Right cardiac atrium (tissue), 5 donors: ENCODE data around the gene KISS1R. TPM values are rescaled to one million over a fixed set of nuclear protein-coding genes. Genes with fewer than 3 reads are reported as not detected.

Experiments used
- ATAC-seq, 2 donors: fragments of 200-7000 bp; cut with Tn5 transposase; one replicate each; pipeline versions ENCODE4 v1.8.0 to v1.9.1; 2020; ENCODE audit warnings: moderate library complexity in 2 of 2, mild to moderate bottlenecking in 1 of 2
- DNase-seq, 3 donors: peaks; one replicate each; pipeline ENCODE4 v3.0.0-alpha.2; 2020
- H3K27ac ChIP-seq: one replicate; pipeline ENCODE4 v1.5.1; 2013; ENCODE audit warnings: mild to moderate bottlenecking, low read length, control low read depth, moderate library complexity
- H3K27me3 ChIP-seq: one replicate; pipeline ENCODE4 v1.6.1; 2013; ENCODE audit not compliant: control insufficient read depth, insufficient read depth
- H3K4me1 ChIP-seq: one replicate; pipeline ENCODE4 v1.6.1; 2013; ENCODE audit warnings: low read length; ENCODE audit not compliant: control insufficient read depth, insufficient read depth
- H3K4me3 ChIP-seq: one replicate; pipeline ENCODE4 v1.5.1; 2013; ENCODE audit warnings: low read length, control low read depth
- H3K9me3 ChIP-seq: one replicate; pipeline ENCODE4 v1.6.1; 2013; ENCODE audit warnings: low read length; ENCODE audit not compliant: control insufficient read depth
- WGBS: extraction: QIAGEN DNeasy Blood & Tissue Kit; methylation state at CpG from one replicate; pipeline ENCODE4 v1.1.7; 2013; 5-methylcytosine and 5-hydroxymethylcytosine counted together
- intact Hi-C, 4 donors: fragments of 100-400 bp; cut with DNase I; formaldehyde crosslinking; loops; one replicate each; pipeline versions ENCODE4 v1.11.0 to v1.14.0; 2022 to 2023
- polyA plus RNA-seq: library from polyadenylated mRNA; stranded (reverse); fragments of 200-250 nt; gene quantifications from one replicate; pipeline ENCODE4 v1.2.3, GENCODE V29; 2013
- total RNA-seq, 4 donors: library from RNA; stranded (reverse); fragmentation: NEBNext Ultra II Directional; extraction: Animal tissue kit (Norgen Biotek cat#: 25700); gene quantifications; one replicate each; pipeline ENCODE4 v1.2.1, GENCODE V29; 2021
- donor health status: healthy with polysubstance abuse.
- donor health status: DM: no; HTN: yes; CAD: no.
- donor health status: DM: no; HTN: no; CAD: no.
- donor health status: DM: no; HTN: yes; CAD: no; lungs with severe emphysema.
- donor health status: DM: yes; HTN: yes; CAD: no.

The KISS1R gene
- total and polyA plus RNA-seq, 5 donors, result not detected

DNA sequence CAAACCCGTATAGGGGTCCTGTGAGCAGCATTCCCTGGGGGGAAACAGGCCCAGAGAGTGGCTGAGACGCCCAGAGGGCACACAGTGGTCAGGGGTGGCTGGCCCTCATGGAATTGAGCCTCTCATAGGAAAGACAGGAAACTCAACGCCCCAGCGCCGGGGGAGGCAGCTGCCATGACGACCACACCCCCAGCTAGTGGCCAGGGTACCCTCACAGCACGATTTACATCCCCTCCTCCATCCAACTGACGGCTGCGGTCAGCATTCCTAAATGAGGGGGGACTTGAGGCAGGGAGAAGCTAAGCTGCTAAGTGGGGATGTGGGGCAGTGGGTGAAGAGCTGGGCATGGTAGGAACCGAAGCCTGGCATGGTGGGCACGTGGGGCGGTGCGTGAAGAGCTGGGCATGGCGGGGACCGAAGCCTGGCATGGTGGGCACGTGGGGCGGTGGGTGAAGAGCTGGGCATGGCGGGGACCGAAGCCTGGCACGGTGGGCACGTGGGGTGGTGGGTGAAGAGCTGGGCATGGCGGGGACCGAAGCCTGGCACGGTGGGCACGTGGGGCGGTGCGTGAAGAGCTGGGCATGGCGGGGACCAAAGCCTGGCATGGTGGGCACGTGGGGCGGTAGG is 34.1 kb upstream of the KISS1R start:
- intact Hi-C loops, result no loop called here
- DNase-seq (peak in 1 of 3 donors; percentile 39), ATAC-seq (no peak)
- Histone ChIP-seq H3K4me3 (no peak overlapping the region), H3K4me1 (no peaks in the 10 kb centered on the region), H3K9me3 (no peaks in the 10 kb centered on the region), H3K27ac (no peak overlapping the region), H3K27me3 (no peaks in the 10 kb centered on the region)
- WGBS, result 95% methylated on average over 26 of the region's 30 CpGs

DNA sequence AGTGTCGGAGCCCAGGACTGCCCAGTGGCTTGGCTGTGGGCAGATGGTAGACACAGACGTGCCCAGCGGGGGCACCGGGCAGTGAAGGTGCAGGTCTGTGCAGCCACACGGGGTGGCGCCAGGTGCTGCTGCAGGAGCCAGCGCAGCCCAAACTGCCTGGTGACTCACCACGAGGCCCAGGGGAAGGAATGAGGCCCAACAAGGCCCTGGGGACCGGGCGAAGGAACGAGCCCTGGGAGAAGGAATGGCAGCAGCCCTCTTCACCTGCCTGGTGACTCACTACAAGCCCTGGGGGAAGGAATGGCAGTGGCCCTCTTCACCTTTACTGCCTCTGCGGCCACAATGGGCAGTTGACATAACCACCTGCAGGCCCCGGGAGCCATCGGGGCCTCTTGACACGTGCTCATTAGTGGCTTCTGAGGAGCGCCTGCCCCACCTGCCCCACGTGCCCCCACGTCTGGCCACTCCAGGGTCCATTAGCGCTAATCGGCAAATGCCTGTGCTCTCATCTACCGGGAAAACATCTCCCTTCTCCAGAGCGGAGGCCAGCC is 33.4 kb upstream of the KISS1R start:
- 93% methylated on average over 22 of the region's 22 CpGs for WGBS
- peak in 1 of 3 donors; percentile 28 for DNase-seq
- Histone ChIP-seq H3K4me3 (no peak overlapping the region), H3K4me1 (no peaks in the 10 kb centered on the region), H3K27me3 (no peaks in the 10 kb centered on the region), H3K9me3 (no peaks in the 10 kb centered on the region), H3K27ac (no peak overlapping the region)
- ATAC-seq, result no peak
- intact Hi-C loops, result no loop called here

DNA sequence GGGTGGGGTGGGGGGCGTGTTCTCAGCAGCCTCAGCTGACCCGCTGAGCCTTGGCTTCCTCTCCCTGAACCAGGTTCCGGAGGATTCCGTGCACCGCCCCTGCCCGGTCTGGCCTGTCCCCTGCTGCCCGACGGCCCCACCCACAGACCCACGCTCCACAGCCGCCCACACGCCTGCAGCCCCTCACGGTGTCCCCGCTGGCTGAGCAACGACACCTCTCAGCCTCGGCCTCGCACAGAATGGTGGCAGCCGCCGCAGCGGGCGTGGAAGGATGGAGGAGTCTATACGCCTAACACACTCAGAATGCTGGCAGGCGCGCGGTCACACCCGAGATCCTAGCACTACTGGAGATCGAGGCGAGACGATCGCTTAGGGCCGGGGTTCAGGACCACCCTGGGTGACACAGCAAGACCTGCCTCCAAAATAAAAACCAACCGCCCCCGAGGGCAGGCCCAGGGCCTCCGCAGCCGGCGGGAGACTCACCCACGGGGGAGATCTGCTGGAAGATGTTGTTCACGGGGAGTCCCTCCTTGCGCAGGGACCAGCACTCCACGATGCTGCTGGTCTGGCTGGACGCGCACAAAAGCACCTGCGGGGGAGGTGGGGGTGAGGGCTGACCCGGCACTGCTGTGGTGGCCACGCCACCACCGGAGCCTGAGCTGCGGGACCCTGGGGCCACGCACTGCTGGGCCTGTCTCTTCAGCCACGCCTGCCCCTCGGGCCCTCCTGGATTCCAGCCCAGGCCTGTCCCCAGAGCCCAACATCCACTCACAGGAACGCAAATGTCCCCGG is 32.5 kb upstream of the KISS1R start:
- intact Hi-C loops, result no loop called here
- Histone ChIP-seq H3K27ac (no peak overlapping the region), H3K4me3 (no peak overlapping the region), H3K27me3 (no peaks in the 10 kb centered on the region), H3K4me1 (no peaks in the 10 kb centered on the region), H3K9me3 (no peaks in the 10 kb centered on the region)
- DNase-seq (peak in 2 of 3 donors; percentile 41 to 49), ATAC-seq (no peak)
- WGBS, result 93% methylated on average over 51 of the region's 51 CpGs

DNA sequence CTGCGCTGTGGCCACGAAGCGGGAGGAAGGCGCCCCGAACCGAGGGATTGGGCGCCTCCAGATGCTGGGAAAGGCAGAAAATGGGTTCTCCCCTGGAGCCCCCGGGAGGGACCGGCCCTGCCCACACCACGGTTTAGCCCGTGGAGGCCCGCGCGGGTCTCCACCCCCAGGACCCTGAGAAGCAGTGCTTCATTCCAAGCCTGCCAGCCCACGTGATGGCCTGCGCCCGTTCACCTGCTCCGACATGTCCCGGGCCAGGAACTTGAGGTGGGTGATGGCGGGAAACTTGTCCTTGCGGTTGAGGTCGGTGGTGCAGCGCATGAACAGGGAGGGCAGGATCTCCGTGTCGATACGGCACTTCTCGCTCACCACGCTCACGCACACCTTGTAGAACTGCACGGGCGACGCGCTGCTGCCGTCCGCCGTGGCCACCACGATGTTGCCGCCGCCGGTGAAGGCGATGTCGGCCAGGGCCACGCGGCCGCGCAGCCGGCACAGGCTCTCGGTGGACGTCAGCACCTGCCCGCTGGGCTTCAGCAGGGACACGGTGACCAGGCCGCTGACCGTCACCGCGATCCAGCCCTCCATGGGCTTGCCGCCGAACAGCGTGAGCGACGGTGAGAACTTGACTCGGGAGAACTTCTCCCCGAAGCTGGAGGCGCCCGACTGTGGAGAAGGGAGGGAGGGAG is 31.5 kb upstream of the KISS1R start:
- no peak overlapping the region for H3K4me3 ChIP-seq

DNA sequence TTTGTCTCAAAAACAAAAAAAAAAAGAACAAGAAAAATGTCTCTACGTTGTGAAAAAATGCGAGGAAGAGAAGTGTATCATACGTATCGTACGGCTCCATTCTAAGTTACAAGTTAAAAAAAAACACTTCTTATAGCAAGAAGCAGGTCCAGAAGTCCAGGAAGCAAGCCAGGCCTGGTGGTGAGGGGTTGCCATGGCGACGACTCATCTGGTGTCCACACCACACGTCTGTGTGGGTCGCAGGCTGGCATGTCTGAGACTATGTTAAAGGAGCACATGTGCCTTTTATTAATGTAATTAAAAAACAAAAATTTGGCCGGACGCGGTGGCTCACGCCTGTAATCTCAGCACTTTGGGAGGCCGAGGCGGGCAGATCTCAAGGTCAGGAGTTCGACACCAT is 30.1 kb upstream of the KISS1R start:
- Histone ChIP-seq H3K4me1 (no peaks in the 10 kb centered on the region), H3K4me3 (no peak overlapping the region), H3K27ac (no peak overlapping the region), H3K27me3 (no peaks in the 10 kb centered on the region), H3K9me3 (no peaks in the 10 kb centered on the region)
- 78% methylated on average over 16 of the region's 16 CpGs for WGBS
- ATAC-seq (no peak), DNase-seq (no peak)
- intact Hi-C loops, result no loop called here

More for the DNA sequence above, 31.5 kb upstream of the KISS1R start:
- intact Hi-C loops, result no loop called here
- H3K27me3 ChIP-seq, result no peaks in the 10 kb centered on the region
- H3K27ac ChIP-seq, result no peak overlapping the region
- no peaks in the 10 kb centered on the region for H3K9me3 ChIP-seq
- H3K4me1 ChIP-seq, result no peaks in the 10 kb centered on the region
- DNase-seq (peak in 1 of 3 donors; percentile 46), ATAC-seq (no peak)
- 96% methylated on average over 64 of the region's 64 CpGs for WGBS

DNA sequence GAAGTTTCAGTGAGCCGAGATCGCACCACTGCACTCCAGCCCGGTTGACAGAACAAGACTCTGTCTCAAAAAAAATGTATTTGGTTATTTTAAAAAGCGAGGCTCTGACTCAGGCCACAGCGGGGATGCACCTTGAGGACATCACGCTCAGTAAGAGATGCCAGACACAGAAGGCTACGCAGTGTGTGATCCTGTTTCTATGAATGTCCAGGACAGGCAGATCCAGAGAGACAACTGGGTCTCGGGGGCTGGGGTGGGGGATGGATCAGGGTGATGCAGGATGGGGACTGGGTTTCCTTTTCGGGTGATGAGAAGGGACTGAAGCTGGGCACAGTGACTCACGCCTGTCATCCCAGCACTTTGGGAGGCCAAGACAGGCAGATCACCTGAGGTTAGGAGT is 29.5 kb upstream of the KISS1R start:
- 96% methylated on average over 10 of the region's 10 CpGs for WGBS
- no peak for DNase-seq
- intact Hi-C loops, result no loop called here
- no peak for ATAC-seq
- Histone ChIP-seq H3K9me3 (no peaks in the 10 kb centered on the region), H3K4me3 (no peak overlapping the region), H3K27me3 (no peaks in the 10 kb centered on the region), H3K4me1 (no peaks in the 10 kb centered on the region), H3K27ac (no peak overlapping the region)

DNA sequence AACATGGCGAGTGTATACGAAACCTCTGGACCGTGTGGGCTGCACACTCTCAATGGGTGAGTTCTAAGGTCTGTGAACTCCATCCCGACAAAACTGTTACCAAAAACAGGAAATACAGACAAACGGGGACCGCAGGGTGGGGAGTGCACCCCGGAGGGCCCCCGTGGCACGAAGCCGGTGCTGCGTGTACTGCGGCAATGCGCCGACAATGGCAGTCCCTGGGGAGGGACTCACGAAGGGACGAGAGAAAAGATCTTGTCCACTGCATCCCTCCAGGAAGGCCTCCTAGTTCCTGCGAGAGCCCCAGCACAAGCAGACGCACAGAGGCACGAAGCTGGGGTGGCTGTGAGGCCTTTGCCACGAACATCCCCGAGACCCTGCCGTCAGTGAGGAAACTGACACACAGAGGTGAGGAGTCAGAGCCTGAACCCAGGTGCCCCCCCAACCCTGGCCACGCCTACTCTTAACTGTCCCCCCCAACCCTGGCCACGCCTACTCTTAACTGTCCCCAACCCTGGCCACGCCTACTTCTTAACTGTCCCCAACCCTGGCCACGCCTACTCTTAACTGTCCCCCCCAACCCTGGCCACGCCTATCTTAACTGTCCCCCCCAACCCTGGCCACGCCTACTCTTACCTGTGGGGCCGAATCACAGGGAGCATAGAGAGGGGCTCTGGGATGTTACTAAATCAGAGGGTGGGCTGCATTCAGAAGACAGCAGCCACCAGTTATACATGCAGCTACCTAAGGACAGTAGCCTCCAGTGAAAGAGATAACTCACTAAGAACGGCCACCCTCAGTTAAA is 28.4 kb upstream of the KISS1R start:
- Histone ChIP-seq H3K27me3 (no peaks in the 10 kb centered on the region), H3K9me3 (no peaks in the 10 kb centered on the region), H3K4me3 (no peak overlapping the region), H3K4me1 (no peaks in the 10 kb centered on the region), H3K27ac (no peak overlapping the region)
- intact Hi-C loops, result no loop called here
- no peak for ATAC-seq
- peak in 1 of 3 donors; percentile 50 for DNase-seq
- 92% methylated on average over 30 of the region's 30 CpGs for WGBS

DNA sequence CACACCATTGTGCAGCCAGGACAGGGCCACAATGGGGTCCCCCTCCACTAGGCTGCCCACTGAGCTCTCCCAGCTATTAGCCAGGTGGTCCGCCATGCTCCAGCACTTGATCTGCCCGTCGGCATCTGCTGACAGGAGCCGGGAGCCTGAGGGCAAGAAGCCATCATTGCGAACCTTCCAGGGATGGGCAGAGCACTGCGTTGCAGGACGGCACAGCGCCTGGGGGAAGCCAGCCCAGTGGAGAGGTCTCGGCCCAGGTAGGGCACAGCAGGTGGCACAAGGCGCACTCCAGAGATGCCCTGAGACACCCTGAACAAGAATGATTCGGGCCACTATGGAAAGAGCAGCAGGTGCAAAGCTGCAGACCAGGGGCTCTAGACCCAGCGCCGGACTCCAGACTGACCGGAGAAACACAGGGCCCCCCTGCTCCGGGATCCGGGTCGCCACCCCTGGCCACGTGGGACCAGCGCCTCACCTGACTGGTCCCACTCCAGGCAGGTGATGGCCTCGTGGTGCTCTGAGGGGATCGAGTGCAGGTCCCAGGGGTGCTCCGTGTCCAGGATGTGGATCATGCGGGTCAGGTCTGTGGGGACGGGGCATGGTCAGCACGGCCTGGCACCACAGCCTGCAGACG is 27.4 kb upstream of the KISS1R start:
- no peak overlapping the region for H3K4me3 ChIP-seq
- no peaks in the 10 kb centered on the region for H3K9me3 ChIP-seq
- ATAC-seq (no peak), DNase-seq (peak in 1 of 3 donors; percentile 56)
- no peak overlapping the region for H3K27ac ChIP-seq
- no peaks in the 10 kb centered on the region for H3K4me1 ChIP-seq
- 92% methylated on average over 26 of the region's 26 CpGs for WGBS
- intact Hi-C loops, result no loop called here
- no peaks in the 10 kb centered on the region for H3K27me3 ChIP-seq

DNA sequence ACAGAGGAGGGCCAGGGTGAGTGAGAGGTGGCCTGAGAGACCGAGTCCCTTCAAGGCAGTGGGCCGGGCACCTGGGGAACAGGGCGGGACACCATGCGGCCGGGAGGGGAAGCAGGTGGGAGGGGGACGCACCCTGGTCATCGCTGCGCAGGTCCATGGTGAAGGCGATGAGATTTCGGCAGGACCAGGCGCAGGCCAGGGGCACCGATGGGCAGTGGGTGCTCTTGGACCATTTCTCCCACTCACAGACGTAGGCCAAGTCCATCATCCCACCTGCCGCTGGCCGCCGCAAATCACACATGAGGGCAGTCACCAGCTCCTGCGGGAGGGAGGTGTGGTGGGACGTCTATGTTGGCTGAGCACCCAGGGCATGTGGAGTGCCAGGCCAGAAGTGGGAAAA is 26.3 kb upstream of the KISS1R start:
- intact Hi-C loops, result no loop called here

More for the DNA sequence above, 26.3 kb upstream of the KISS1R start:
- Histone ChIP-seq H3K9me3 (no peaks in the 10 kb centered on the region), H3K4me3 (no peak overlapping the region), H3K4me1 (no peaks in the 10 kb centered on the region), H3K27me3 (no peaks in the 10 kb centered on the region), H3K27ac (no peak overlapping the region)
- DNase-seq (peak in 1 of 3 donors; percentile 56), ATAC-seq (no peak)
- 86% methylated on average over 18 of the region's 18 CpGs for WGBS
